PC-9 (cell line): ENCODE measurements around the gene PRKG1. TPM values are rescaled to one million over a fixed set of nuclear protein-coding genes. Genes with fewer than 3 reads are reported as not detected.
A peak's percentile ranks its signal among the peaks of the same experiment; 100 is the strongest.

Experiments used
- BruUV-seq: library from RNA; stranded (reverse); fragments of 400-500 nt; replicated peaks from 2 replicates; lab custom pipeline; 2021; lab: Mats Ljungman, UMichigan
- CTCF ChIA-PET: fragments of 300-600 bp; sonication (Branson Sonifier 250); formaldehyde crosslinking; loops from one replicate; lab custom pipeline; 2022; ENCODE audit warnings: antibody characterized with exemption; lab: Charles Lee
- POLR2A ChIA-PET: fragments of 300-600 bp; sonication (Branson Sonifier 250); formaldehyde crosslinking; loops from one replicate; lab custom pipeline; 2022; ENCODE audit warnings: antibody characterized with exemption; ENCODE audit not compliant: unreplicated experiment; lab: Charles Lee
- DNase-seq, 2 experiments: peaks; one replicate each; pipeline versions ENCODE4 v3.0.0 to v3.0.0-alpha.2; 2015 to 2022; ENCODE audit warnings: mixed read lengths in 1 of 2
- H2AFZ ChIP-seq: fragments of 200-600 bp; sonication (generic); 2 replicates; pipeline ENCODE4 v1.8.1; 2017; ENCODE audit warnings: antibody characterized with exemption
- H3F3A ChIP-seq: fragments of 200-600 bp; sonication (generic); 2 replicates; pipeline ENCODE4 v1.8.1; 2017; ENCODE audit warnings: antibody characterized with exemption, mild to moderate bottlenecking, low read depth; ENCODE audit not compliant: insufficient read depth
- H3K27ac ChIP-seq: fragments of 200-600 bp; sonication (generic); 2 replicates; pipeline ENCODE4 v1.6.1; 2016; ENCODE audit warnings: mixed run types
- H3K27me3 ChIP-seq: fragments of 200-600 bp; sonication (generic); 2 replicates; pipeline ENCODE4 v1.6.1; 2016; ENCODE audit warnings: low read depth, mixed run types; ENCODE audit not compliant: insufficient read depth
- H3K36me3 ChIP-seq: fragments of 200-600 bp; sonication (generic); 2 replicates; pipeline ENCODE4 v1.6.1; 2016; ENCODE audit warnings: low read depth, mixed run types
- H3K4me1 ChIP-seq: fragments of 200-600 bp; sonication (generic); replicated peaks from 2 replicates; pipeline ENCODE4 v1.6.1; 2016; ENCODE audit warnings: mixed run types; ENCODE audit not compliant: insufficient read depth
- H3K4me2 ChIP-seq: fragments of 200-600 bp; sonication (generic); 2 replicates; pipeline ENCODE4 v1.6.1; 2017; ENCODE audit warnings: mixed run types
- H3K4me3 ChIP-seq: fragments of 200-600 bp; sonication (generic); 2 replicates; pipeline ENCODE4 v1.6.1; 2016; ENCODE audit warnings: mixed run types
- H3K79me2 ChIP-seq: fragments of 200-600 bp; sonication (generic); 2 replicates; pipeline ENCODE4 v1.6.1; 2017; ENCODE audit warnings: low read depth, mixed run types
- H3K9me2 ChIP-seq: fragments of 200-600 bp; sonication (generic); 2 replicates; pipeline ENCODE4 v1.8.1; 2017; ENCODE audit warnings: mild to moderate bottlenecking; ENCODE audit not compliant: insufficient read depth
- H3K9me3 ChIP-seq: fragments of 200-600 bp; sonication (generic); 2 replicates; pipeline ENCODE4 v1.8.1; 2016; ENCODE audit warnings: low read depth; ENCODE audit not compliant: insufficient read depth
- H4K20me1 ChIP-seq: fragments of 200-600 bp; sonication (generic); 2 replicates; pipeline ENCODE4 v1.8.1; 2017; ENCODE audit not compliant: insufficient read depth
- CTCF ChIP-seq: fragments of 200-600 bp; sonication (generic); conservative IDR thresholded peaks from 2 replicates; pipeline ENCODE4 v1.6.1; 2017; ENCODE audit warnings: mixed run types, antibody characterized with exemption, mild to moderate bottlenecking, moderate library complexity
- EZH2 ChIP-seq: fragments of 200-600 bp; sonication (generic); IDR thresholded peaks from 2 replicates; pipeline ENCODE4 v1.8.0; 2017; ENCODE audit warnings: antibody characterized with exemption, low read depth
- intact Hi-C: fragments of 100-400 bp; cut with micrococcal nuclease; formaldehyde crosslinking; loops from one replicate; pipeline ENCODE4 v1.10.0; 2022; ENCODE audit not compliant: unreplicated experiment
- total RNA-seq: library from RNA; stranded (reverse); gene quantifications from 2 replicates; pipeline ENCODE4 v1.2.3, GENCODE V29; 2021

Gene PRKG1
- total RNA-seq, 1 experiment from 2014 or later: 0.70 TPM

DNA sequence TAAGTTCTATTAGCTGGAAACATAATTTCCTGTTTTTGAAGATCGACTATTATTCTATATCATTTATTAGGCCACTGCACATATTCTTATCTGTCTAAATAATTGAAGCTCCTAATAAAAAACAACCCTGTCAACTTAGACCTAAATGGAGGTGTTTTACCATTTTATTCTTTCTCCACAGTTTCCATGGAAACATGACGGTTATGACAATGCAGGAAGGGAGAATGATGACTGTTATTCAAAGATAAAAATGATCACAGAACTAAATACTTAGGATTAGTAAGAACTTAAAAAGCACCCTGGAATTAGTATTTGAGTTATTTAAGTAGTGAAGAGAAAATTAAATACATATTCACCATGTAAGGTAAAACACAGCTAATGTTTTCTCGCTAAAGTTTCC is 1119.9 kb downstream of the PRKG1 start:
- ChIA-PET CTCF (no interaction called here), POLR2A (no interaction called here)
- TF ChIP-seq EZH2 (no peak), CTCF (no peak)
- BruUV-seq: no TSS peak
- Histone ChIP-seq H3K4me1 (no peaks in the 10 kb centered on the region), H3K9me3 (no peaks in the 10 kb centered on the region), H3K27ac (no peak overlapping the region), H3K4me2 (no peak overlapping the region), H3K79me2 (no peaks in the 10 kb centered on the region), H3F3A (no peaks in the 10 kb centered on the region), H3K27me3 (no peaks in the 10 kb centered on the region), H4K20me1 (no peaks in the 10 kb centered on the region), H3K36me3 (no peaks in the 10 kb centered on the region), H3K9me2 (no peaks in the 10 kb centered on the region), H3K4me3 (no peak overlapping the region), H2AFZ (no peak overlapping the region)
- no peak for DNase-seq
- intact Hi-C loops: no loop called here

DNA sequence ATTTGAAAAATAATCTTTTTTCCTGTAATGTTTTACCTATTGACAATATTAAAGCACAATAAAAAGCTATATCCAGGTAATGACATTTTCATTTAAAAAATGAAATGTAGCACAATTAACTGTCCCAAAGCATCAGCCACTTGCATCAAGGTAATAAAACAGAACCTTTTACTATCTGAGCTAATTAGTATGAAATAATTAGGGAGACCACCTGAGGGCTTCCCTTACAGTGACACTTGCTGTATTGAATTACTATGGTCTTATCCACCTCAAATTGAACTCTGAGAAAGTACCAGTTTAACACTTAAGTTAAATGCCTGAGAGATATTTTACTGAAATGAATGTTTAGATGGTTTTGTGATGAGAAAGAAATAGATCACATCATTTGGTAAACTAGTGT is 1120.4 kb downstream of the PRKG1 start:
- POLR2A ChIA-PET: no interaction called here
- H3F3A ChIP-seq: no peaks in the 10 kb centered on the region
- CTCF ChIA-PET: no interaction called here

DNA sequence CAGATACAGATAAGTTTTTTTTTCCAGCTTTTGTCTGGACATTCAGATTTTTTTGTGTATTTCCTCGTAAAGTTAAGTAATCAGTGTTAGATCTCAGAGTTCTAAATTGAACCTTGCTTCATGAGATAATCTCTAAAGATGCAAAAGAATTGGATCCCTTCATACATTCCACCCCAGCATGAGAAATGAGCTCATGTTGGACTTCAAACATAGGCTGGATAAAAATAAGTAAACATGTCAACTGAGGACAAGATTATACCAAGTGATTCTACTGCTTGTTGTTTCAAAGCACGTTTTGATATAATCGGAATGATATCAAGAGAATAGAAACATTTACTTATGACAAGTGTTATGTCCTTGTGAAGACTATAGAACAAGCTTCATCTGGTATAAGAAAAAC is 1122.8 kb downstream of the PRKG1 start:
- H3K9me3 ChIP-seq: no peaks in the 10 kb centered on the region
- BruUV-seq: no TSS peak
- POLR2A ChIA-PET: no interaction called here
- H3K79me2 ChIP-seq: no peaks in the 10 kb centered on the region
- CTCF ChIA-PET: no interaction called here
- no peak overlapping the region for H3K4me3 ChIP-seq
- peak overlapping the region; percentile 18; the same call in 1 of the 2 replicates for H2AFZ ChIP-seq
- H3K4me2 ChIP-seq: no peak overlapping the region
- H3K27ac ChIP-seq: no peak overlapping the region
- no peaks in the 10 kb centered on the region for H3K9me2 ChIP-seq
- no peaks in the 10 kb centered on the region for H3K36me3 ChIP-seq
- no peaks in the 10 kb centered on the region for H4K20me1 ChIP-seq
- intact Hi-C loops: loop anchor here (5.0 kb wide), 1 partner anchor 1045 kb away; no protein-coding TSS in a partner anchor
- no peaks in the 10 kb centered on the region for H3K27me3 ChIP-seq
- no peak for TF ChIP-seq EZH2
- no peak for TF ChIP-seq CTCF
- no peak for DNase-seq
- H3K4me1 ChIP-seq: no peaks in the 10 kb centered on the region
- H3F3A ChIP-seq: no peaks in the 10 kb centered on the region

More for the DNA sequence above, 1120.4 kb downstream of the PRKG1 start:
- no peak overlapping the region for H3K4me2 ChIP-seq
- TF ChIP-seq EZH2 (no peak), CTCF (no peak)
- no peaks in the 10 kb centered on the region for H3K4me1 ChIP-seq
- no peak overlapping the region for H3K27ac ChIP-seq
- no peaks in the 10 kb centered on the region for H3K27me3 ChIP-seq
- no peaks in the 10 kb centered on the region for H3K9me2 ChIP-seq
- DNase-seq: no peak
- H3K36me3 ChIP-seq: no peaks in the 10 kb centered on the region
- H2AFZ ChIP-seq: no peak overlapping the region
- no peak overlapping the region for H3K4me3 ChIP-seq
- no peaks in the 10 kb centered on the region for H4K20me1 ChIP-seq
- intact Hi-C loops: loop anchor here (5.0 kb wide), 1 partner anchor 1042 kb away; no protein-coding TSS in a partner anchor
- no peaks in the 10 kb centered on the region for H3K9me3 ChIP-seq
- H3K79me2 ChIP-seq: no peaks in the 10 kb centered on the region
- no TSS peak for BruUV-seq
